Measurements from ENCODE around the gene CISTR. TPM values are rescaled to one million over a fixed set of nuclear protein-coding genes. Genes with fewer than 3 reads are reported as not detected.
"Not testable (repeated sequence)": the region's sequence is repeated elsewhere in the genome, so short reads cannot be mapped to it uniquely, and the experiment has no call there.

Gene CISTR
- total RNA-seq, 1 donor from 2014 or later = not detected

- no peak for DNase-seq (ENCODE audit: low read depth)
Measured at GRCh38 chr12:53764615-53765014, 12.8 kb upstream of the CISTR start.

GRCh38 chr12:53762793-53763192, 11.0 kb upstream of the CISTR start:
- DNase-seq (ENCODE audit: low read depth) = not testable (repeated sequence)

GRCh38 chr12:53761306-53761705, 9.5 kb upstream of the CISTR start:
- DNase-seq (ENCODE audit: low read depth) = no peak

- DNase-seq (ENCODE audit: low read depth) = no peak
Measured at GRCh38 chr12:53759261-53759660, 7.5 kb upstream of the CISTR start.

- no peak for DNase-seq (ENCODE audit: low read depth)
Measured at GRCh38 chr12:53758730-53759103, 6.9 kb upstream of the CISTR start.

- DNase-seq (ENCODE audit: low read depth) = no peak
Measured at GRCh38 chr12:53758081-53758729, 6.4 kb upstream of the CISTR start.

GRCh38 chr12:53757101-53757770, 5.5 kb upstream of the CISTR start:
- DNase-seq (ENCODE audit: low read depth) = peak; percentile 76

- no peak for DNase-seq (ENCODE audit: low read depth)
Measured at GRCh38 chr12:53756300-53757100, 4.7 kb upstream of the CISTR start.

- DNase-seq (ENCODE audit: low read depth) = no peak
Measured at GRCh38 chr12:53755893-53756292, 4.1 kb upstream of the CISTR start.

- no peak for DNase-seq (ENCODE audit: low read depth)
Measured at GRCh38 chr12:53755451-53755891, 3.7 kb upstream of the CISTR start.

GRCh38 chr12:53754633-53755264, 3.0 kb upstream of the CISTR start:
- DNase-seq (ENCODE audit: low read depth) = peak; percentile 82

- DNase-seq (ENCODE audit: low read depth) = peak; percentile 34
Measured at GRCh38 chr12:53754188-53754585, 2.4 kb upstream of the CISTR start.

- no peak for DNase-seq (ENCODE audit: low read depth)
Measured at GRCh38 chr12:53752621-53753020, 842 bp upstream of the CISTR start.

- no peak for DNase-seq (ENCODE audit: low read depth)
Measured at GRCh38 chr12:53752192-53752601, 418 bp upstream of the CISTR start.

GRCh38 chr12:53750812-53751335, 905 bp downstream of the CISTR start:
- DNase-seq (ENCODE audit: low read depth) = peak; percentile 34

GRCh38 chr12:53749986-53750811, 1.6 kb downstream of the CISTR start:
- DNase-seq (ENCODE audit: low read depth) = no peak

- no peak for DNase-seq (ENCODE audit: low read depth)
Measured at GRCh38 chr12:53748072-53748840, 3.5 kb downstream of the CISTR start.

- DNase-seq (ENCODE audit: low read depth) = no peak
Measured at GRCh38 chr12:53747095-53747494, 4.7 kb downstream of the CISTR start.

GRCh38 chr12:53746592-53747092, 5.1 kb downstream of the CISTR start:
- peak; percentile 90 for DNase-seq (ENCODE audit: low read depth)

GRCh38 chr12:53744751-53745150, 7.0 kb downstream of the CISTR start:
- no peak for DNase-seq (ENCODE audit: low read depth)
